GM19351 (cell line): ENCODE data around the gene SCN10A.

Experiments used
- ATAC-seq: cut with Tn5 transposase; IDR thresholded peaks from one replicate; pipeline ENCODE4 v1.9.1; 2021; ENCODE audit warnings: mild to moderate bottlenecking, moderate library complexity; ENCODE audit not compliant: unreplicated experiment

The SCN10A gene

DNA sequence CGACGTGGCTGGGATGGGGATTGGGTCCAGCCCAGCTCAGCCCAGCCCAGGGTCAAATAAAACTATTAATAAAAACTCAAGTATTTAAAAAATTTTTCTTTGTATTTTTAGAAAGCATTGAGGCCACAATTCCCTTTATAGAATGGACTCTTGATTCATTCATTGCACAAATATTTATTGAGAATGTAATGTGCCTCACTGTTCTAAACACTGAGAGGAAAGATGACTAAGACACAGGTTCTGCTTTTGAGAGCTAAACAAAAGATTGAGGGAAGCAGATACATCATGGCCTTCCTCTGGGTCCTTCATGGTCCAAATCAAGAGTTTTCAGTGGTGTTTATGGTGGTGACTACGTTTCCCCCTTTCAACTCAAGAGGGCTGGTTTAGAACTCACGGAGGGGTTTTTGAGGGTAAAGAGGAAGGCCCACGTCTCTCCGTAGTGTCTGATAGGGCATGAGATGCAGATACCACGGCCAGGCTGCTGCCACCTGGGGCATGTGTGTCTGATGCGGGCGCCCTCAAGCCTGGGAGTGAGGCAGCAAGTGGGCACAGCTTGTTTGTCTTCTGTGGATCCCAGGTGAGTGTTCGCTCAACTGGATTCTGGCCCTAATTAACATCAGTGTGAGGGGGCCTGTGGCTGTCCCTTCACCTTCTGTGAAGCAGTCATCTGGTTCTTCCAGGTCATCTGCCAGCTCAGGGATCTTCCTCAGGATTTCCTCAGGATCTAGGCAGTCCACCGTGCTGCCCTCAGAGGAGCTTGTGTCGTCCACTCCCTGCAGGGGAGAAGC lies 93.0 kb downstream of the SCN10A start:
- no peak for ATAC-seq

DNA sequence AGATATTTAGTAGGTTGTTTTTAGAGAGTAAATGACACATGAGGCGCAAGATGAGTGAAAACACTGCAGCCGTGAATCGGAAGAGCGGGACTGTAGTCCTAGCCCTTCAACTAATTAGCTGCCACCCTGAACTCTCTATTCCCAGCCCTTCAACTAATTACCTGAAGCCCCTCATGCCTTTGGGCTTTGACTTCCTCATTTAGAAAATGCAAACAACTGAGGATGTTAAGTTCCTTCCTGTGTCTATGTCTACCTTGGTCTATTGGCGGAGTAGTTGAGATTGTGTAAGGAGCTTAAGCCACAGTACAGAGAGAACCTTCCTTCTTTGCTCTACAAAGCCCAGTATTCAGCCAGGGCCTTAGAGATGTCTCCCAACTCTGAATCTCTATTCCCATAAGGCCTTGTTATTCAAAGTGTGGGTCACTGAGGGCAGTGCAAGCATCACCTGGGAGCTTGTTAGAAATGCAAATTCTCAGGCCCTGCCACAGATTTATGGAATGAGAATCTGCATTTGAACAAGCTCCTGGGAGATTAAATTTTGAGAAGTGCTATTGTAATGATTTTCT lies 94.7 kb downstream of the SCN10A start:
- no peak for ATAC-seq

DNA sequence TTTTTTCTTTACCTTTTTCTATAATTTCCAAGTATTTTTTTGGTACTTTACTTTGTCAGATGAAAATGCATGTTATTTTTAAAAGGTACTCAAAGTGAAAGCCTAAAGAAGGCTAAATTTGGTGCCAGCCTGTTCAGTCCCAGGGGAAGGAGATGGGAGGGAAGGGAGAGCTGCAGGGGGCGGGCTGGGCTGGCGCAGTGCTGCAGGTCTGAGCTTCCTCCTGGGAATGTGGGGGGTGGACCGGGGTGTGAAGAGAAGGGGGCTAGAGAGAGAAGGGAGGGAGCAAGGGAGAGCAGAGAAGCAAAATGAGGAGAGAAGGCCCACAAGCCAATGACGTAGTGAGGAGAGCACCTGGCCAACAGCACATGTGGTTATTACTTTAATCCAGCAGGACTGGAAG lies 95.6 kb downstream of the SCN10A start:
- no peak for ATAC-seq

DNA sequence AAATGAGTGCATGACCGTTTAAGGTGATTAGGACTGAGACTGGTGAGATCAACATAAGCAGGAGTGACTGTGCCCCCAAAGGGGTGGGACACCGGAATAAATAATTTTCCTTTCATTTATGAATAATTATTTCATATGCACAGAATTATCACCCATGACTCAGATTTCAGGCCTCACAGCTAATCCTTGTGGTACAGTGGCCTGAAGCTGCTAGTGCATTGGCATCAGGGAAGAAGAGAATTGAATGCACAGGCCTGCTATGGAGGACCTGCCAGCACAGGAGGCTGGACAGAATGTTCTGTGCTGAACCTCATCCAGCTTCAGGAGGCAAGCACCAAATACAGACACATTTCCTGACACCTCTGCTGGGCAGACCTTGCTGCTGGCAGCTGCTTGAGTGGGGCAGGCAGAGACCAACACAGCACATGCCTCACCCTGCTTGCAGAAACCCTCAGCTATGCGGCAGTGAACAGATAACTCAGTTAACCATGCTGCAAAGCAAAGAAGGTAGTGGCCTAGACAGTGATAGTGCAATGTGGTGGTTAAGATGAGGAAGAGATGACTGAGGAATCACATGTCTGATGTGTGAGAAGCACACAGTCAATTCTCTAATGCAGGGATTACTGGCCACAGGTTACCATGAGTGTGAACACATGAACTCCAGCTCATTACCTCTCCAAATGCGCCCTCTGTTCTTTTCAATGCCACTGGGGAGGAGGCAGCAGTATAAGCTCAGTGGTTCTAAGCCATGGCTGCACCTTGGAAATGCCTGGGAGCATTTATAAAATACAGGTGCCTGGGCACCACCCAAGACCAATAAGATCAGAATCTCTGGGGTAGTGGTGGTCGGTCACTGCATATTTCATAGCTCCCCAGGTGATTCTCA lies 98.4 kb downstream of the SCN10A start:
- no peak for ATAC-seq

DNA sequence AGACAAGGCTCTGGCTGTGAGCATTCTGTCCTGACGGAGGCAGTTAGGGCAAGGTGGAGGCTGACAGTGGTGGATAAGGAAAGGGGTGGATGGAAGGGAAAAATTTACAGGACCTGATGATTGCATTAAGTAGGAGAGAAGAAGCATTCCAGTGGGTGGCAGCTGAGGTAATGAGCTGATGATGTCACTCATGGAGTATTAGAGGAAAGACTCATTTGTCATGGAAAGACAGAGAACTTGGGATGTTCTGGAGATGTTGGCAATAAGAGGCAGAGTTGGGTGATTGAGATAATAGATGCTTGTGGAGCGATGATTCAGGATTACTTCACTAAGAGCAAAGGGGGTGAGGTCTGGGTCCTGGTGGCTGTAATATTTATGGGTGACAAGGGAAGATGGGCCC lies 102.9 kb downstream of the SCN10A start:
- no peak for ATAC-seq

DNA sequence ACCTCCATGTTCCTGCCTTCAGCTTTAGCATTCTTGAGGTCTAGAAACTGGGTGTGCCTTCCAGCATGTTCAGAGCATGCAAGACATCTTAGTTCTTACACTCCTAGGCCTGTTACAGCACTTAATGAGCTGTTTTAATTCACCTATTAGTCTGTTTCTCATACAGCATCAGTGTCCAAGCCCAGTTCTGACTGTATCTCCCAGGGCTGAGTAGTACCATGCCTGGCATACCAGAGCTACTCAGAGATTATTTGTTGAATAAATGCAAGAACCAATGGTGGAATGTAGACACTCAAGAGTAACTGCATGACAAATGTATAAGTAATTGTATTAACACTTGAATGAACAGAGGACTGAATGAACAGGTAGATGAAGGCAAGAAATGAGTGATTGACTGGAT lies 104.7 kb downstream of the SCN10A start:
- ATAC-seq, result no peak

DNA sequence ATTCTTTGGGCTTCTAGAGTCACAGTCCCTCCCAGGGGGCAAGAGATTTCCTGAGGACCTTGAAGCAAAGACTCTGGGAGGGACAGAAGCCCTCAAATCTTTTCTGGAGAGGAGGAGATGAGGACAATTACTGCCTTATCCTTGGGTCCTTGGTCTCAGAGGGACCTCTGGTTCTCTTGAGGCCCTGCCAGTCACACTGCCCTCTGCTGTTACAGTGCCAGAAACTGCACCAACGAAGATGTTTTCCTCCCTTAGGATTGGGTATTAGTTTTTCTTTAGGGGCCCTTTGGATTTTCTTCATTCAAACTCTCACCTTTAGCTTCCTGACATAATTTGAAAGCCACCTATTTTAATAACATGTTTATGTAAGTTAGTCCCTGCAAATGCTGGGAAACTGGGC lies 108.3 kb downstream of the SCN10A start:
- ATAC-seq, result no peak

DNA sequence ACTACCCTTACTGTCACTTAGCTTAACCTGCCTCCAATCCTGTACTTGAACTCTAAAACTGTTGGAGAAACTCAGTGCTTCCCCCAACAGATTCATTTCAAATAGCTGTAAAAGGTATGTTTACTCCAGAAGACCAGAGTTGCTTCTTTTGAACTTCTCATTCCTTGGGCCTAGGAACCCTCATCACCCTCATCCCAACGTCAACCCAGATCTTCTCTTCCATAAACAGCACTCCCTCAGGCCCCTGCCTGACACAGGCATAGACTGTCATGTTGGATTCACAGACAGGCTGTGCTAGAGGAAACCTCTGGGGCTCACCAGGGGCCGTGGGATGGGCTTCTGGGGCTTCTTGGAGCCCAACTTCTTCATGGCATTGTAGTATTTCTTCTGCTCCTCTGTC lies 109.1 kb downstream of the SCN10A start:
- no peak for ATAC-seq

DNA sequence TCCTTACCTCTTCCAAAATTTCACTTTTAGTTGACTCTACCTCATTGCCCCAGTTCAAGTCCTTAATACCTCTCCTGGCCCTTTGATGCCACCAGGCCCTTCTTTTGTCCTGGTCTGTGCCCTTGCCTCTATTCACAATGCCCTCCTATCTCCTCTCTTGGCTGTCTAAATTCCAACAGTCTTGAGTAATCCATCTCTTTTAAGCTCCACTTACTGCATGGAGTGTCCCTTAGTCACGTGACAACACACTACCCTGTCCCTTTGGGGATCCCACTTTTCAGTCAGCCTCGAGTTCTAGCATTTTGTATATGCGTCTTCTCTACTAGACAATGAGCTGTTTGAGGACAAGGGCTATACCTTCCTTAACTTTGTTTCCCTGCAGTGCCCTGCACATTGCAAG lies 113.8 kb downstream of the SCN10A start:
- ATAC-seq, result no peak

DNA sequence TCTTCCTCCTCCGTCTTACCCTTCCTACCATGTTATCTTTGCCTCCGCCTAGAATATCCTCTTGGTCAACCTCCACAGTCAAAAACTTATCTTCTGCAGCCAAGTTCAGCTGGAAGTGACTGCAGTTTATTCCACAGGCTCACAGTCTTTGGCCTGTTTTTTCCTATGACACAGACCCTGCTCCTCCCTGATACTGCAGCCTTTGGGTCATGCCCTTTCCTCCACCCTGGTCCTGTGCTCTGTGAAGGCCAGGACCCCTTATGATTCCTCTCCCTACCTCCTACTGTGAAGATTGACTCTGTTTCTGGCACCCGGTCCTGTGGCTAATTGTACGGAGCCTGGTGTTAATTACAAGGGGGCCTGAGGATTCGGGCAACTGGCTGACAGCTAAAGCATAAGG lies 117.3 kb downstream of the SCN10A start:
- no peak for ATAC-seq

DNA sequence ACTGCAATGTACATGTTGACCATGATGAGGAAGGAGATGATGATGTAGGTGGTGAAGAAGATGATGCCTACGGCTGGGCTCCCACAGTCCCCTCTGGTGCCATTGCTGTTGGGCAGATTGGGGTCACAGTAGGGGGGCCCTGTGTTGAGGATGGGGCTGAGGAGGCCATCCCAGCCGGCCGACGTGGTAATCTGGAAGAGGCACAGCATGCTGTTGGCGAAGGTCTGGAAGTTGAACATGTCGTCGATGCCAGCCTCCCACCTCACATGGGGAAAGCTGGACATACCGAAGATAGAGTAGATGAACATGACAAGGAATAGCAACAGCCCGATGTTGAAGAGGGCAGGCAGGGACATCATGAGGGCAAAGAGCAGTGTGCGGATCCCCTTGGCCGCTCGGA lies 118.0 kb downstream of the SCN10A start:
- no peak for ATAC-seq

DNA sequence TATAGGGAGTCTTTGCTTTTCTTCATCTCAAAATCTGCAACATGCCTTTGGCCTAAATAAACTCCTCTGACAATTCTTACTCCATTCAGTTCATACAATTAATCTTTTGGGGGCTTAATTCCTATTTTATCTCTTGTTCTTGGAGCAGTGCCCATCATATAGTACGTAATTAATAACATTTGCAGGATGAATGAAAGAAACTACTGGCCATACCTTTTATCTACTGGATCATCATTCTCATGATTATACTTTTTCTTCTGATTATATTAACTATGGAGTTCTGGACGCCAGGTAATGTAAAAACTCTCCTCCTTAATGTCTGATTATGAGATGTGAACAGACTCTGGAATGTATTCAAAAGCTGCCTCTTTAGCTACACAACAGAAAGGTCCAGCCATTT lies 120.0 kb downstream of the SCN10A start:
- no peak for ATAC-seq

DNA sequence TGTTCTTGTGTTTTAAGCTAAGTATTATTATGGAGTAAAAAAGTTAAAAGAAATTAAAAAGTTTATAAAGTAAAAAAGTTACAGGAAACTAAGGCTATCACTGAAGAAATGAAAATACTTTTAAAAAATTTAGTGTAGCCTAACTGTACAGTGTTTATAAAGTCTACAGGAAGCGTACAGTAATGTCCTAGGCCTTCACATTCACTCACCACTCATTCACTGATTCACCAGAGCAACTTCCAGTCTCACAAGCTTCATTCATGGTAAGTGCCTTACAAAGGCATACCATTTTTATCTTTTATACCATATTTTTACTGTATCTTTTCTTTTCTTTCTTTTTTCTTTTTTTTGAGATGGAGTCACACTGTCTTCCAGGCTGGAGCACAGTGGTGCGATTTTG lies 125.8 kb downstream of the SCN10A start:
- ATAC-seq, result no peak

DNA sequence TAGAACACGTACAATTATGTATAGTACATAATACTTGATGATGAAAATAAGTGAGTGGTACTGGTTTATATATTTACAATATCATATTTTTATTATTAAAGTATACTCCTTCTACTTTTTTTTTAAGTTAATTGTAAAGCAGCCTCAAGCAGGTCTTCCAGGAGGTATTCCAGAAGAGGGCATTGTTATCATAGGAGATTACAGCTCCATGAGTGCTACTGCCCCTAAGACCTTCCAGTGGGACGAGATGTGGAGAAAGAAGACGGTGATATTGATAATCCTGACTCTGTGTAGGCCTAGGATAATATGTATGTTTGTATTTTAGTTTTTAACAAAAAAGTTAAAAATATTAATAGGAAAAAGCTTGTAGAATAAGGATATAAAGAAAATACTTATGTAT lies 126.2 kb downstream of the SCN10A start:
- ATAC-seq, result no peak

DNA sequence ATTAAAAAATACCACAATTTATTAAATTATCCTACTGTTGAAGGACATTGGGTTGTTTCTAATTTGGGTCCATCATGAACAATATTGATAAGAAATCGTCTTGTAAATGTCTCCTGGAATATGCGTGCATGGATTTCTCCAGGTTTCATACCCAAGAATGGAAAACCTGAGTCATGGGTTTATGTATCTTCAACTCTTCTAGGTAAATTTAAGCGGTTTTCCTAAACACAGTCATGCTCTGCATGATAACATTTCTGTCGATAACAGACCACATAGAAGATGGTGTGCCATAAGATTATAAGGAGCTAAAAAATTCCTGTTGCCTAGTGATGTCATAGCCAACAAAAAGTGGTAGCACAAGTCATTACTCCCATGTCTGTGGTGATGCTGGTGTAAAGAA lies 126.7 kb downstream of the SCN10A start:
- no peak for ATAC-seq

DNA sequence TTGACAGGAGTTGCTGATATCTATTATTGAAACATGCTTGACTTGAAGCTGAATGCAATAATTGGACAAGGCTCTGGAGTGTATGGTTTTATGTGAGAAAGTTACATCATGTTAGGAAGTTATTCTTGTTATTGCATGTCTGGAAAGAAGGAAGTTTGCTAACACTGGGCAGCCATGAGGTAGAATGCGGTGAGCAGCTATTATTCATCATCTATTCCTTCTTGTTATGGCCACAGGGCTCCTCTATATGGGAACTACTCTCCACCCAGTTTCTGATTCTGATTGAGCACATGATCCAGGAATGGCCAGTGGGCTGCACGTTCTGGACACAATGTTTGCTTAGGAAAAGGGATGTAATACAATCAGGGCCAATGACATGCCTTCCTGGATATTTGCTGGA lies 128.7 kb downstream of the SCN10A start:
- no peak for ATAC-seq

DNA sequence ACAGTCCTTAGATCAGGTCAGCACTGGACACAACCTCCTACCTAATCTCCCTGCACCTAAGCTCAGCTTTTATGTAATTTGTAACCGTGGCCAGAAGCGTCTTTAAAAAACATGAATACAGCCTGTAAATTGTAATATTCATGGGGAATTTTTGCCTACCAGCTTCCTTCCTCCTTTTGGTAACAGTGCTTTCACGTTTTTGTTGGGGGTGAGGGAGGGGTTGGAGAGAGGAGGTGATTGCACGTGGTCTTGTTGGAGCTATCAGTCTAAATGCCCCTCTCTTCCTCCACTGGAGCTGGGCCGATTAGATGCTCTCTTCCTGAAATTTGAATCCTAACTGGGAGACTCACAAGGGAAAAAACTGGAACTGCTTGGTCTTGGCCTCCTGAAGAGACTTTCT lies 131.5 kb downstream of the SCN10A start:
- ATAC-seq, result no peak

DNA sequence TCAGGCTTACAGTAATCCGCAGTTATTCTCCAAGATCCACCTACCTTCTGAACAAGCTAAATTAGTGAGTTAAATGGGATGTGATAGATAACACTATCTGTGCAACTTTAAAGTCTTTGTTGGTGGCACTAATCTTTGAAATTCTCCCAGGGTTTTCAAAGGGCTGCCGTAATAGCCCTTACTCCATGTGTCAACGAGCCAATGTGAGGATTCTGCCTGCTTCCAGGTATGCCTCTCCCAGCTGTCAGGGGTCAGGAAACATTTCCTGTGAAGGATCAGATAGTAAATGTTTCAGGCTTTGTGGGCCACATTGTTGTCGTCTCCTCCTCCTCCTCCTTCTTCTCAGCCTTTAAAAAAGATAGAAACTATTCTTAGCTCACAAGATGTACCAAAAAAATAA lies 146.3 kb downstream of the SCN10A start:
- no peak for ATAC-seq

DNA sequence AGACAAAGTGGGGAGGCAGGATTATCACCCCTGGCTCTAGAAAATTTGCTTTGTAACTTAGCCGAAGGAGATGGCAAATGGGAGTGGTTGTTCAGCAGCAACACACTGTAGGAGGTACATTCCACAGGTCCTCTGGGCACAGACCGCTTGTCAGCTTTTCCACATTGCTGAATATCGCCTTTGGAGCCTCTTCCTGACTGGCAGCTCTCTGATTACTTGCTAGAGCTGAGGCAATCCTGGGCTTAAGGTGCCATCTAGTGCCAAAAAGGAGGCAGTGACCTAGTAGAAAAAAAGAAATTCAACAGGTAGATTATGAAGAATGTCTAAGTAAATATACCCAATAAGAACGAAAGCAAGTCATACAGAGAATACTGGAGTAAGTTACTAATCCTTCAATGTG lies 153.5 kb downstream of the SCN10A start:
- no peak for ATAC-seq

DNA sequence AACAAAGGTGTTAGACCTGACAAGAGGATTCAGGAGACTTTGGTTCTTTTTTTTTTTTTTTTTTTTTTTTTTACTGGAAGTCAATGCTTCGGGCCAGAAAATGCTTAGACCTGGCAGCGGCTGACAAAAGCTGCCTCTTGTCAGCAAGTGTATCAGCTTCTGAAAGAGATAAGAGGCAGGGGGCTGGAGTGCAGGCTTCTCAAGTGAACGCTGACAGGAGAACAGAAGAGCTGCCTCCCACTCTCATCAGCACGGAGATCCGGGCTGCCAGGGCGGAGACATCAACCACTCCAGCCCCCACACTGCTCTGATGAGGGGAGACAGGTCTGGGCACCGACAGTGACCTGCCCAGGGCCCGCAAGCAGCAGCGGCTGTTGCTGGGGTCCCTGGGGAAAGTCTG lies 157.2 kb downstream of the SCN10A start:
- ATAC-seq, result no peak

DNA sequence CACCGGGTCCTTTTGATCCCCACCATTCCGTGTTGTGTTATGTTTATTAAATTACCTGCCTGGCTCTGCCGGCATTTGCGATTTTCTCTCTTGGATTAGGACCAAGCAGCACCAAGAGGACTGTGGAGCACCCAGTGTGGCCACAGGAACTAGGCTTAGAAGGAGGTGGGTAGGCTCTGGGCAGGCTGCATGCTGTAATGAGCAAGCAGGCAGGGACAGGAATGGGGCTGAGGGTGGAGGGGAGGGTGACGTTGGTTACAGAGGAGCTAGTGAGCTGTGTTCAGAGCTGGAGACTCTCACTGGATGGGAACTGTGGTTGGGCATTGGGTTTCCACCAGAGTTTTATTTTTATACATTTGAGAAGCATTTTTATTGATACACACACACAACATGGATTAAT lies 158.6 kb downstream of the SCN10A start:
- no peak for ATAC-seq

DNA sequence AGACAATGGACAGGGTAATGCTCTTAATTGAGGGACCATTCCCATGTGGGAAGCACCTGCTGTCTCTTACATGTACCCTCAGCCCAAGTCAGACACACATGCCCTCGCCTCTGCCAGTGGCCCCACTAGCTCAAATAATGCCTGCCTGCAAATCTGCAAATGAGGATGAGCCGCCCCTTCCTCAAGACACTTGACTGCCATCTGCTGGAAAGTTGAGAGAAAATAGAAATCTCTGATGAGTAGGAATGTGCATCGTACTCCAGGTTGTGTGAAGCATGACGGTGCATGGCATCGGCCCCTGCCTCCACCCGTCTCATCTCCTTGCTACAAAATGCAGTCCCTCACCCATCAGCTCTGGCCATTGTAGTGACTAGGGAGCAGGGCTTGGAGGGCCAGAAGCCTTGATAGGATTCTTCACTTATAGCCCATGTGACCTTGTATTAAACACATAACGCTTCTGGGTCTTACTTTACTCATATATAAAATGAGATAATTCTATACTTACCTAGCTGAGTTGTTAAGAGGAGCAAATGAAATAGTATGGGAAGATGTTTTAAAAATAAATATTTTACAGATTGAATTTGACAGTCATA lies 160.2 kb downstream of the SCN10A start:
- no peak for ATAC-seq
